Panc1 (cell line): ENCODE data around the gene PFN3. TPM values are rescaled to one million over a fixed set of nuclear protein-coding genes. Genes with fewer than 3 reads are reported as not detected.

ENCODE experiments used
- ATAC-seq: fragments of 200-7000 bp; cut with Tn5 transposase; 2 replicates; pipeline ENCODE4 v1.9.1; 2020; ENCODE audit warnings: mild to moderate bottlenecking, moderate library complexity
- BruUV-seq: library from RNA; stranded (reverse); fragments of 400-500 nt; replicated peaks from 2 replicates; lab custom pipeline; 2021; lab: Mats Ljungman, UMichigan
- CTCF ChIA-PET: fragments of 300-600 bp; sonication (Branson Sonifier 250); formaldehyde crosslinking; loops from one replicate; lab custom pipeline; 2022; ENCODE audit warnings: antibody characterized with exemption; lab: Charles Lee
- POLR2A ChIA-PET: fragments of 300-600 bp; sonication (Branson Sonifier 250); formaldehyde crosslinking; loops from one replicate; lab custom pipeline; 2022; ENCODE audit warnings: antibody characterized with exemption; lab: Charles Lee
- DNase-seq: peaks from one replicate; pipeline ENCODE4 v3.0.0-alpha.2; 2010; ENCODE audit warnings: low read depth, low spot score
- H3K27ac ChIP-seq: 2 replicates; pipeline ENCODE4 v1.5.1; 2011; ENCODE audit warnings: mild to moderate bottlenecking, low read length, inconsistent platforms
- H3K27me3 ChIP-seq: fragments of 200-500 bp; sonication (Bioruptor generic); 2 replicates; pipeline ENCODE4 v1.6.0; 2014; ENCODE audit warnings: low read length, inconsistent platforms; ENCODE audit not compliant: control insufficient read depth, insufficient read depth
- H3K36me3 ChIP-seq: fragments of 200-500 bp; sonication (Bioruptor generic); 2 replicates; pipeline ENCODE4 v1.5.1; 2014; ENCODE audit warnings: inconsistent platforms, mild to moderate bottlenecking, low read length, moderate library complexity; ENCODE audit not compliant: control insufficient read depth, insufficient read depth
- H3K4me1 ChIP-seq: 2 replicates; pipeline ENCODE4 v1.5.1; 2011; ENCODE audit warnings: inconsistent platforms, mild to moderate bottlenecking, low read length, moderate library complexity; ENCODE audit not compliant: control insufficient read depth, insufficient read depth
- H3K4me3 ChIP-seq, 2 experiments: 2 replicates each; pipeline ENCODE4 v1.5.1; 2011 to 2012; ENCODE audit warnings: low read depth in 2 of 2, low read length in 2 of 2, mild to moderate bottlenecking in 2 of 2, inconsistent platforms in 1 of 2, moderate library complexity in 1 of 2
- H3K9me3 ChIP-seq: fragments of 200-500 bp; sonication (Bioruptor generic); 2 replicates; pipeline ENCODE4 v1.5.1; 2014; ENCODE audit warnings: low read depth, mild to moderate bottlenecking, inconsistent platforms, low read length, moderate library complexity; ENCODE audit not compliant: control insufficient read depth, insufficient read depth
- POLR2AphosphoS5 ChIP-seq: IDR thresholded peaks from 2 replicates; pipeline ENCODE4 v1.6.1; 2012; ENCODE audit warnings: mild to moderate bottlenecking, low read depth, low read length, moderate library complexity
- SIN3A ChIP-seq: IDR thresholded peaks from 2 replicates; pipeline ENCODE4 v1.6.1; 2012; ENCODE audit warnings: low read depth, mild to moderate bottlenecking, low read length, moderate library complexity, borderline replicate concordance; ENCODE audit not compliant: insufficient read depth
- TCF7L2 ChIP-seq: IDR thresholded peaks from 2 replicates; pipeline ENCODE4 v1.6.1; 2011; ENCODE audit warnings: mild to moderate bottlenecking, low read depth, low read length, inconsistent platforms
- in situ Hi-C: cut with HindIII; loops from 2 replicates; pipeline ENCODE4 v1.10.0; 2016; ENCODE audit warnings: low sequenced_read_pairs, low pct_unique_long_range_greater_than_20kb
- intact Hi-C: fragments of 100-400 bp; cut with micrococcal nuclease; formaldehyde crosslinking; loops from one replicate; pipeline ENCODE4 v1.10.0; 2022; ENCODE audit not compliant: unreplicated experiment
- total RNA-seq: library from RNA; stranded (reverse); gene quantifications from one replicate; pipeline ENCODE4 v1.2.1, GENCODE V29; 2021; ENCODE audit not compliant: unreplicated experiment
- TF ChIP-seq, protein P1 (sequence below): fragments of 450-650 bp; IDR thresholded peaks from 2 replicates; pipeline ENCODE4 v1.5.1; 2017; ENCODE audit warnings: mild to moderate bottlenecking
- TF ChIP-seq, protein P2 (sequence below), 2 experiments: IDR thresholded peaks; 2 replicates each; pipeline ENCODE4 v1.6.1; 2011 to 2012; ENCODE audit warnings: low read depth in 2 of 2, control low read depth in 1 of 2, low read length in 1 of 2, mild to moderate bottlenecking in 1 of 2, moderate library complexity in 1 of 2; ENCODE audit not compliant: insufficient read depth in 1 of 2

PFN3 gene
- total RNA-seq, 1 experiment from 2014 or later = not detected

DNA sequence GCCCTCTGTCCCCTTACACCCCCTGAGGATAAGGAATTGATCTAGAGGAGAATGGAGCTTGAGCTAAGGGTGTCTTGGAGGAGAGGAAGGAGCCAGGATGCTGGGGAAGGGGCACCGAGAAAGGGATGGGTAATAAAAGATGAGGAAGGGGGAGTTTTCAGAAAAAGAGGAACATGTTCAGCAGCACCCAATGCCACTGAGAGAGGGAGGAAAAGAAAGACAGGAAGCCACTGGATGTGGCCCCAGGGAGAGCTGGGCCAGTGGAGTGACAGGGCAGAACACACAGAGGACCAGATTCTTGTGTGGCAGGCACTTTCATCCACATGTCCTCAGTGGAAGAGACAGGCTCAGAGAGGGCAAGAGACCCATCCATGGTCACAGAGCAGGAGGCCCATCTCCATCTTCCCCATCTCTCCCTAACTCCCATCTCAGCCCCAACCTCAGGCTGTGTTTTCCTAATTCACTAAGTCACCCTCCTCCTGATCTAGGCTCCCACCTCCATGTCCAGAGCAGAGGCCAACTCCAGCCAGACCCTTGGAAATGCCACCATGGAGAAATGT, 7.2 kb downstream of the PFN3 start:
- H3K9me3 ChIP-seq = no peaks in the 10 kb centered on the region
- no TSS peak for BruUV-seq
- no peak overlapping the region for H3K4me3 ChIP-seq
- intact Hi-C loops = loop anchor here (5.0 kb wide), 1 partner anchor 104 kb away; the partner anchor contains the start of gene PDLIM7
- in situ Hi-C loops = no loop called here
- POLR2A ChIA-PET = no interaction called here
- ATAC-seq = no peak
- no peak for DNase-seq
- H3K27ac ChIP-seq = no peak overlapping the region
- CTCF ChIA-PET = interaction anchor here (1.3 kb wide), 1 partner anchor 9 kb away, joined by 3 read pairs; no protein-coding TSS in a partner anchor
- no peaks in the 10 kb centered on the region for H3K27me3 ChIP-seq
- H3K4me1 ChIP-seq = peaks cover 3% of the 10 kb centered on the region; the same call in 1 of the 2 replicates
- H3K36me3 ChIP-seq = no peaks in the 10 kb centered on the region
- TF ChIP-seq SIN3A (no peak), TCF7L2 (no peak), POLR2AphosphoS5 (no peak)
- TF ChIP-seq, protein P1, sequence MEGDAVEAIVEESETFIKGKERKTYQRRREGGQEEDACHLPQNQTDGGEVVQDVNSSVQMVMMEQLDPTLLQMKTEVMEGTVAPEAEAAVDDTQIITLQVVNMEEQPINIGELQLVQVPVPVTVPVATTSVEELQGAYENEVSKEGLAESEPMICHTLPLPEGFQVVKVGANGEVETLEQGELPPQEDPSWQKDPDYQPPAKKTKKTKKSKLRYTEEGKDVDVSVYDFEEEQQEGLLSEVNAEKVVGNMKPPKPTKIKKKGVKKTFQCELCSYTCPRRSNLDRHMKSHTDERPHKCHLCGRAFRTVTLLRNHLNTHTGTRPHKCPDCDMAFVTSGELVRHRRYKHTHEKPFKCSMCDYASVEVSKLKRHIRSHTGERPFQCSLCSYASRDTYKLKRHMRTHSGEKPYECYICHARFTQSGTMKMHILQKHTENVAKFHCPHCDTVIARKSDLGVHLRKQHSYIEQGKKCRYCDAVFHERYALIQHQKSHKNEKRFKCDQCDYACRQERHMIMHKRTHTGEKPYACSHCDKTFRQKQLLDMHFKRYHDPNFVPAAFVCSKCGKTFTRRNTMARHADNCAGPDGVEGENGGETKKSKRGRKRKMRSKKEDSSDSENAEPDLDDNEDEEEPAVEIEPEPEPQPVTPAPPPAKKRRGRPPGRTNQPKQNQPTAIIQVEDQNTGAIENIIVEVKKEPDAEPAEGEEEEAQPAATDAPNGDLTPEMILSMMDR = no peak
- TF ChIP-seq, protein P2, sequence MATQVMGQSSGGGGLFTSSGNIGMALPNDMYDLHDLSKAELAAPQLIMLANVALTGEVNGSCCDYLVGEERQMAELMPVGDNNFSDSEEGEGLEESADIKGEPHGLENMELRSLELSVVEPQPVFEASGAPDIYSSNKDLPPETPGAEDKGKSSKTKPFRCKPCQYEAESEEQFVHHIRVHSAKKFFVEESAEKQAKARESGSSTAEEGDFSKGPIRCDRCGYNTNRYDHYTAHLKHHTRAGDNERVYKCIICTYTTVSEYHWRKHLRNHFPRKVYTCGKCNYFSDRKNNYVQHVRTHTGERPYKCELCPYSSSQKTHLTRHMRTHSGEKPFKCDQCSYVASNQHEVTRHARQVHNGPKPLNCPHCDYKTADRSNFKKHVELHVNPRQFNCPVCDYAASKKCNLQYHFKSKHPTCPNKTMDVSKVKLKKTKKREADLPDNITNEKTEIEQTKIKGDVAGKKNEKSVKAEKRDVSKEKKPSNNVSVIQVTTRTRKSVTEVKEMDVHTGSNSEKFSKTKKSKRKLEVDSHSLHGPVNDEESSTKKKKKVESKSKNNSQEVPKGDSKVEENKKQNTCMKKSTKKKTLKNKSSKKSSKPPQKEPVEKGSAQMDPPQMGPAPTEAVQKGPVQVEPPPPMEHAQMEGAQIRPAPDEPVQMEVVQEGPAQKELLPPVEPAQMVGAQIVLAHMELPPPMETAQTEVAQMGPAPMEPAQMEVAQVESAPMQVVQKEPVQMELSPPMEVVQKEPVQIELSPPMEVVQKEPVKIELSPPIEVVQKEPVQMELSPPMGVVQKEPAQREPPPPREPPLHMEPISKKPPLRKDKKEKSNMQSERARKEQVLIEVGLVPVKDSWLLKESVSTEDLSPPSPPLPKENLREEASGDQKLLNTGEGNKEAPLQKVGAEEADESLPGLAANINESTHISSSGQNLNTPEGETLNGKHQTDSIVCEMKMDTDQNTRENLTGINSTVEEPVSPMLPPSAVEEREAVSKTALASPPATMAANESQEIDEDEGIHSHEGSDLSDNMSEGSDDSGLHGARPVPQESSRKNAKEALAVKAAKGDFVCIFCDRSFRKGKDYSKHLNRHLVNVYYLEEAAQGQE (IDR thresholded peaks at IDR 0.05; ENCODE audit: insufficient read depth in 1 of 2, low read depth in 2 of 2, low read length in 1 of 2) = no peak

DNA sequence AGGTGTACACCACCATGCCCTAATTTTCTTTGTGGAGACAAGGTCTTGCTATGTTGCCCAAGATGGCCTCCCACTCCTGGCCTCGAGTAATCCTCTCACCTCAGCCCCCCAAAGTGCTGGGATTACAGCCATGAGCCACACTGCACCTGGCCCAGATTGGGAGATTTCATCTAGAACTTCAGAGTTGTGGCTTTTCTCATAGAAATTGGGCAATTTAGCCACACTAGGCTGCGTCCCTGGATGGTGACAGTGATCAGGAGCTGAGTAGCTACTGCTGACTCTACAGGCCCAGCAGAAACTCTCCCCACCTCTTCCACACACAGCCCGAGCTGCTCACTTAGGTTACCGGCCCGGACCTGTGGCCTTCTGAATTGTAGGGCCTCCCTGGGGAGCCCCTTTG, 7.7 kb downstream of the PFN3 start:
- intact Hi-C loops = loop anchor here (5.0 kb wide), 1 partner anchor 105 kb away; the partner anchor contains the start of gene PDLIM7
- TF ChIP-seq POLR2AphosphoS5 (no peak), SIN3A (no peak), TCF7L2 (no peak)
- TF ChIP-seq, protein P1 = no peak
- TF ChIP-seq, protein P2 (IDR thresholded peaks at IDR 0.05; ENCODE audit: insufficient read depth in 1 of 2, low read depth in 2 of 2, low read length in 1 of 2) = no peak
- no peak overlapping the region for H3K4me3 ChIP-seq
- DNase-seq (no peak), ATAC-seq (no peak)
- in situ Hi-C loops = no loop called here
- no peaks in the 10 kb centered on the region for H3K27me3 ChIP-seq
- ChIA-PET CTCF (interaction anchor here (1.3 kb wide), 1 partner anchor 9 kb away, joined by 3 read pairs; no protein-coding TSS in a partner anchor), POLR2A (no interaction called here)
- no peaks in the 10 kb centered on the region for H3K9me3 ChIP-seq
- no TSS peak for BruUV-seq
- no peak overlapping the region for H3K27ac ChIP-seq
- no peaks in the 10 kb centered on the region for H3K36me3 ChIP-seq
- peaks cover 3% of the 10 kb centered on the region; the same call in 1 of the 2 replicates for H3K4me1 ChIP-seq
